Measurements from ENCODE around the gene NEDD9.

DNA sequence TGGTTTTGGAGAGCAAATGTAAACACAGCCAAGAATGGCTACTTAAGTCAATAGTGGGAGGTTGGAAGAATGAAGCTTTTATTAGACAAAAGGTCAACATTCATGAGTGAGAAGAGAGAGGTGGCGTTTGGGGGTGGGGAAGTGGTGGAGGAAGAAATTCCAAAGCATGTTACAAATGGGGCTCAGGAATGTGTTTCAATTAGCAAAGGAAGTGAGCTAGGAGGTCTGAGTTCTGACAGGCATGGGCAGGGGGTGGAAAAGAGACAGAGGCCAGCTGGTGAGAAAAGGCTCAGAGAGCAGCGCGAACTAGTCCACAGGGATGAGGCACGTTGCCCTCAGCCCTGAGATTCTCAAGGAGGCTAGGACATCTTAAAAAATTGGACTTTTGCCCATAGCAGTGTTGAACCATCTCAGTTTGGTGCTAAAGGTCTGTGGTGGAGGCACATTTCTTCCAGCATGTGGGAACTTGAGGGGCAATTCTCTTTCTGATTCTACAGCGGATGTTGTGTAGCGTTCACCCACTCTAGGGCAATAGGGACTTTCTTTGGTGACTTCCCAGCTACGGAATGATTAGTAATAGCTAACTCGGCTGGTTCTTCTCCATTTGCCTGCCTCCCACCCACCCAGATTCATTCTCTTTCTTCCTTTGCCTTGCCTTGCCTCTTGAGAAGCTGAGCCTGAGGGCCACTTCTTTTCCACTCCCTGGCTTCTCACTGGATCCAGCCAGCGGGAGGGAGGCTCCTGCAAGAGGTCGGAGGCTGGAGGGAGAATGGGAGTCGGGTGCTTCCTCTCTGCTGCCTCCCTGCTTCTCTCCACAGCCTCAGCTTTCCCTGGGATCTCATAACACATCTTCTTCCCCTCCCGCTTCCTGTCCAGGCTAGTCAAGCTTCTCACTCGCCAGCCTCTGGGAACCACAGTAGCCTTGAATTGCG lies 45.1 kb upstream of the NEDD9 start:
- TF ChIP-seq SP1 (IDR thresholded peaks at IDR 0.05) (no peak), TAF1 (conservative IDR thresholded peaks at IDR 0.05) (no peak), YY1 (IDR thresholded peaks at IDR 0.05) (no peak), GABPA (IDR thresholded peaks at IDR 0.05 in 1 of 2, conservative IDR thresholded peaks at IDR 0.05 in 1 of 2) (no peak), HNF4A (conservative IDR thresholded peaks at IDR 0.05) (no peak), JUND (IDR thresholded peaks at IDR 0.05) (no peak), RXRA (IDR thresholded peaks at IDR 0.05) (peak in 1 of 2 donors; percentile 11), MAX (IDR thresholded peaks at IDR 0.05) (no peak), RAD21 (IDR thresholded peaks at IDR 0.05) (no peak), FOXA1 (IDR thresholded peaks at IDR 0.05) (no peak)
- TF ChIP-seq, protein P1, sequence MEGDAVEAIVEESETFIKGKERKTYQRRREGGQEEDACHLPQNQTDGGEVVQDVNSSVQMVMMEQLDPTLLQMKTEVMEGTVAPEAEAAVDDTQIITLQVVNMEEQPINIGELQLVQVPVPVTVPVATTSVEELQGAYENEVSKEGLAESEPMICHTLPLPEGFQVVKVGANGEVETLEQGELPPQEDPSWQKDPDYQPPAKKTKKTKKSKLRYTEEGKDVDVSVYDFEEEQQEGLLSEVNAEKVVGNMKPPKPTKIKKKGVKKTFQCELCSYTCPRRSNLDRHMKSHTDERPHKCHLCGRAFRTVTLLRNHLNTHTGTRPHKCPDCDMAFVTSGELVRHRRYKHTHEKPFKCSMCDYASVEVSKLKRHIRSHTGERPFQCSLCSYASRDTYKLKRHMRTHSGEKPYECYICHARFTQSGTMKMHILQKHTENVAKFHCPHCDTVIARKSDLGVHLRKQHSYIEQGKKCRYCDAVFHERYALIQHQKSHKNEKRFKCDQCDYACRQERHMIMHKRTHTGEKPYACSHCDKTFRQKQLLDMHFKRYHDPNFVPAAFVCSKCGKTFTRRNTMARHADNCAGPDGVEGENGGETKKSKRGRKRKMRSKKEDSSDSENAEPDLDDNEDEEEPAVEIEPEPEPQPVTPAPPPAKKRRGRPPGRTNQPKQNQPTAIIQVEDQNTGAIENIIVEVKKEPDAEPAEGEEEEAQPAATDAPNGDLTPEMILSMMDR (IDR thresholded peaks at IDR 0.05; ENCODE audit: low read depth, low read length, missing input control) = no peak
- TF ChIP-seq, protein P2, sequence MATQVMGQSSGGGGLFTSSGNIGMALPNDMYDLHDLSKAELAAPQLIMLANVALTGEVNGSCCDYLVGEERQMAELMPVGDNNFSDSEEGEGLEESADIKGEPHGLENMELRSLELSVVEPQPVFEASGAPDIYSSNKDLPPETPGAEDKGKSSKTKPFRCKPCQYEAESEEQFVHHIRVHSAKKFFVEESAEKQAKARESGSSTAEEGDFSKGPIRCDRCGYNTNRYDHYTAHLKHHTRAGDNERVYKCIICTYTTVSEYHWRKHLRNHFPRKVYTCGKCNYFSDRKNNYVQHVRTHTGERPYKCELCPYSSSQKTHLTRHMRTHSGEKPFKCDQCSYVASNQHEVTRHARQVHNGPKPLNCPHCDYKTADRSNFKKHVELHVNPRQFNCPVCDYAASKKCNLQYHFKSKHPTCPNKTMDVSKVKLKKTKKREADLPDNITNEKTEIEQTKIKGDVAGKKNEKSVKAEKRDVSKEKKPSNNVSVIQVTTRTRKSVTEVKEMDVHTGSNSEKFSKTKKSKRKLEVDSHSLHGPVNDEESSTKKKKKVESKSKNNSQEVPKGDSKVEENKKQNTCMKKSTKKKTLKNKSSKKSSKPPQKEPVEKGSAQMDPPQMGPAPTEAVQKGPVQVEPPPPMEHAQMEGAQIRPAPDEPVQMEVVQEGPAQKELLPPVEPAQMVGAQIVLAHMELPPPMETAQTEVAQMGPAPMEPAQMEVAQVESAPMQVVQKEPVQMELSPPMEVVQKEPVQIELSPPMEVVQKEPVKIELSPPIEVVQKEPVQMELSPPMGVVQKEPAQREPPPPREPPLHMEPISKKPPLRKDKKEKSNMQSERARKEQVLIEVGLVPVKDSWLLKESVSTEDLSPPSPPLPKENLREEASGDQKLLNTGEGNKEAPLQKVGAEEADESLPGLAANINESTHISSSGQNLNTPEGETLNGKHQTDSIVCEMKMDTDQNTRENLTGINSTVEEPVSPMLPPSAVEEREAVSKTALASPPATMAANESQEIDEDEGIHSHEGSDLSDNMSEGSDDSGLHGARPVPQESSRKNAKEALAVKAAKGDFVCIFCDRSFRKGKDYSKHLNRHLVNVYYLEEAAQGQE (IDR thresholded peaks at IDR 0.05) = no peak
- TF ChIP-seq, protein P3, sequence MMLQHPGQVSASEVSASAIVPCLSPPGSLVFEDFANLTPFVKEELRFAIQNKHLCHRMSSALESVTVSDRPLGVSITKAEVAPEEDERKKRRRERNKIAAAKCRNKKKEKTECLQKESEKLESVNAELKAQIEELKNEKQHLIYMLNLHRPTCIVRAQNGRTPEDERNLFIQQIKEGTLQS (IDR thresholded peaks at IDR 0.05) = no peak
- TF ChIP-seq, protein P4, sequence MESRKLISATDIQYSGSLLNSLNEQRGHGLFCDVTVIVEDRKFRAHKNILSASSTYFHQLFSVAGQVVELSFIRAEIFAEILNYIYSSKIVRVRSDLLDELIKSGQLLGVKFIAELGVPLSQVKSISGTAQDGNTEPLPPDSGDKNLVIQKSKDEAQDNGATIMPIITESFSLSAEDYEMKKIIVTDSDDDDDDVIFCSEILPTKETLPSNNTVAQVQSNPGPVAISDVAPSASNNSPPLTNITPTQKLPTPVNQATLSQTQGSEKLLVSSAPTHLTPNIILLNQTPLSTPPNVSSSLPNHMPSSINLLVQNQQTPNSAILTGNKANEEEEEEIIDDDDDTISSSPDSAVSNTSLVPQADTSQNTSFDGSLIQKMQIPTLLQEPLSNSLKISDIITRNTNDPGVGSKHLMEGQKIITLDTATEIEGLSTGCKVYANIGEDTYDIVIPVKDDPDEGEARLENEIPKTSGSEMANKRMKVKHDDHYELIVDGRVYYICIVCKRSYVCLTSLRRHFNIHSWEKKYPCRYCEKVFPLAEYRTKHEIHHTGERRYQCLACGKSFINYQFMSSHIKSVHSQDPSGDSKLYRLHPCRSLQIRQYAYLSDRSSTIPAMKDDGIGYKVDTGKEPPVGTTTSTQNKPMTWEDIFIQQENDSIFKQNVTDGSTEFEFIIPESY (IDR thresholded peaks at IDR 0.05) = no peak

Data from liver (tissue), 3 donors.